ENCODE measurements around the gene SH3PXD2B. TPM values are rescaled to one million over a fixed set of nuclear protein-coding genes. Genes with fewer than 3 reads are reported as not detected.

Gene SH3PXD2B
- total RNA-seq, 1 donor from 2014 or later: 30.9 TPM

- DNase-seq (ENCODE audit: extremely low spot score in 2 of 2): no peak
- Histone ChIP-seq H3K27me3 (no peaks in the 10 kb centered on the region), H3K4me1 (peaks cover 4% of the 10 kb centered on the region), H3K36me3 (no peaks in the 10 kb centered on the region), H3K9me3 (no peaks in the 10 kb centered on the region), H3K27ac (no peak overlapping the region), H3K4me3 (no peak overlapping the region)
- intact Hi-C loops (cut with DNase I): no loop called here
- TF ChIP-seq POLR2AphosphoS5 (IDR thresholded peaks at IDR 0.05; ENCODE audit: insufficient read depth in 1 of 2, low read depth in 1 of 2) (no peak), CTCF (IDR thresholded peaks at IDR 0.05) (no peak), POLR2A (IDR thresholded peaks at IDR 0.05) (no peak)
These were observed 20.0 kb upstream of the SH3PXD2B start for GRCh38 chr5:172474293-172474692.

- H3K9me3 ChIP-seq: no peaks in the 10 kb centered on the region
- no peak overlapping the region for H3K27ac ChIP-seq
- H3K36me3 ChIP-seq: no peaks in the 10 kb centered on the region
- H3K27me3 ChIP-seq: no peaks in the 10 kb centered on the region
- H3K4me3 ChIP-seq: no peak overlapping the region
- no peaks in the 10 kb centered on the region for H3K4me1 ChIP-seq
- intact Hi-C loops (cut with DNase I): no loop called here
- no peak for TF ChIP-seq CTCF (IDR thresholded peaks at IDR 0.05)
- no peak for TF ChIP-seq POLR2A (IDR thresholded peaks at IDR 0.05)
- TF ChIP-seq POLR2AphosphoS5 (IDR thresholded peaks at IDR 0.05; ENCODE audit: insufficient read depth in 1 of 2, low read depth in 1 of 2): no peak
- DNase-seq (ENCODE audit: extremely low spot score in 2 of 2): no peak
These were observed 19.1 kb upstream of the SH3PXD2B start for GRCh38 chr5:172473427-172473826.

GRCh38 chr5:172469697-172470096 lies 15.4 kb upstream of the SH3PXD2B start:
- Histone ChIP-seq H3K27me3 (no peaks in the 10 kb centered on the region), H3K4me3 (no peak overlapping the region), H3K4me1 (no peaks in the 10 kb centered on the region), H3K27ac (no peak overlapping the region), H3K36me3 (no peaks in the 10 kb centered on the region), H3K9me3 (no peaks in the 10 kb centered on the region)
- DNase-seq (ENCODE audit: extremely low spot score in 2 of 2): no peak
- no peak for TF ChIP-seq POLR2A (IDR thresholded peaks at IDR 0.05)
- no peak for TF ChIP-seq CTCF (IDR thresholded peaks at IDR 0.05)
- TF ChIP-seq POLR2AphosphoS5 (IDR thresholded peaks at IDR 0.05; ENCODE audit: insufficient read depth in 1 of 2, low read depth in 1 of 2): no peak
- intact Hi-C loops (cut with DNase I): no loop called here

GRCh38 chr5:172466062-172466461 lies 11.7 kb upstream of the SH3PXD2B start:
- TF ChIP-seq POLR2A (IDR thresholded peaks at IDR 0.05): no peak
- no peak for TF ChIP-seq CTCF (IDR thresholded peaks at IDR 0.05)
- no peak for TF ChIP-seq POLR2AphosphoS5 (IDR thresholded peaks at IDR 0.05; ENCODE audit: insufficient read depth in 1 of 2, low read depth in 1 of 2)
- Histone ChIP-seq H3K27me3 (no peaks in the 10 kb centered on the region), H3K4me1 (no peaks in the 10 kb centered on the region), H3K9me3 (no peaks in the 10 kb centered on the region), H3K36me3 (no peaks in the 10 kb centered on the region), H3K4me3 (no peak overlapping the region), H3K27ac (no peak overlapping the region)
- intact Hi-C loops (cut with DNase I): no loop called here
- no peak for DNase-seq (ENCODE audit: extremely low spot score in 2 of 2)

GRCh38 chr5:172463031-172463430 lies 8.7 kb upstream of the SH3PXD2B start:
- intact Hi-C loops (cut with DNase I): no loop called here
- Histone ChIP-seq H3K27ac (no peak overlapping the region), H3K36me3 (no peaks in the 10 kb centered on the region), H3K4me3 (no peak overlapping the region), H3K27me3 (no peaks in the 10 kb centered on the region), H3K4me1 (no peaks in the 10 kb centered on the region), H3K9me3 (no peaks in the 10 kb centered on the region)
- TF ChIP-seq CTCF (IDR thresholded peaks at IDR 0.05): no peak
- no peak for TF ChIP-seq POLR2AphosphoS5 (IDR thresholded peaks at IDR 0.05; ENCODE audit: insufficient read depth in 1 of 2, low read depth in 1 of 2)
- no peak for TF ChIP-seq POLR2A (IDR thresholded peaks at IDR 0.05)
- DNase-seq (ENCODE audit: extremely low spot score in 2 of 2): no peak

Measured in vagina (tissue), 2 donors.